GM18526 (cell line): ENCODE results near the gene EEFSEC.

Source experiments
- POLR2A ChIP-seq: IDR thresholded peaks from 3 replicates; pipeline ENCODE4 v1.6.1; 2011; ENCODE audit not compliant: insufficient read length; ENCODE audit errors: extremely low read depth

Gene EEFSEC

DNA sequence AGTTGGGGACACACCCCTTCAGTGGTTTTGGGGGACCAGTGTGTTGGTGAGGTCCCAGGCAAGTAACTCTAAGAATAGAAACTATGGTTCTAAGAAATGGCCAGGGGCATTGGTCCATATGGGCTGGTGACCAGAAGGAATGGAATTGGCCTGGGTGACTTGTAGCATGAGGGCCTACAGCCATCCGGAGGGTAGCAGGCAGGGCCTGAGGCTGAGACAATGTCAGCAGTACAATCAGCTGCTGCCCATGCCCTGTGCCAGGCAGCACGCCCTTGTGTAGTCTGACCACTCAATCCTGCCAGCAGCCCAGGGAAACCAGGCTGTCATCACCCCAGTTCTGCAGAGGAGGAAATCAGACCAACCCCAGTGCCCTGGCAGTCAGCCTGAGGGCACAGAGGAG lies 212.9 kb downstream of the EEFSEC start:
- no peak for TF ChIP-seq POLR2A

GRCh38 chr3:128366652-128367051 lies 213.4 kb downstream of the EEFSEC start:
- TF ChIP-seq POLR2A = no peak

DNA sequence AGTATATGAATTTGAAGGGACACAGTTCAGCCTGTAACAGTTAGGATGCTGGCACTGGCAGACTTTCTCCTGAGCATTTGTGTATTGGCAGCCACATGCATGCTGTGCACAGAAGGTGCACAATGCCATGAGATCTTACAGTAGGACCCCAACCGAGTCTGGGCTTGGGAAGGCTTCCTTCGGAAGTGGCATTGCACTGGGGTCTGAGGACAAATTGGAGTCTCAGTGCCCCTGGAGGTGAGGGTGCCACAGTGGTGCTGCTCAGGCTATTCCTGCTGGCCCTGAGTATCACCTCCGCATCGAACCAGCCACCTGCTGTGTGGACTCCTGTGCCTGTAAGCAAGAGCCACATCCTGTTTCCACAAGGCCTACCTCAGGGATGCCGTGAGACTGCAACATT lies 213.9 kb downstream of the EEFSEC start:
- no peak for TF ChIP-seq POLR2A

GRCh38 chr3:128367761-128368160 lies 214.5 kb downstream of the EEFSEC start:
- TF ChIP-seq POLR2A = no peak

DNA sequence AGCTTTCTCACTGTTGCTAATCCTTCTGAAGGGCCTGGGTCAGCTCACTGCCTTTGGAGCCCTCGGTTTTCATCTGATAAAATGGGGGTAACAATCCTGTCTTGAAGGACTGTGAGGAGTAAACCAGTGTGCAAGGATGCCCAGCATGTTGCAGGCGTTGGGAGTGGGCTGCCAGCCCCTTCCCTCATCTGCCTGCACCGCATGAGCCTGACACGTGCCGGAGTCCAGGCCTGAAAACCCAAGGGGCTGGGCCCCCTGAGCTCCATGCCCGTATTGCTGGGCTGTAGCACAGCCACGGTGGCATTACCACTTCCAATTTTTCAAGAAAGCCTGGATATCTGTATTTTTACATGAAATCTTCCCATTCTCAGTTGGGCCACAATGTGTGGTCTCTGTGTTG lies 215.3 kb downstream of the EEFSEC start:
- no peak for TF ChIP-seq POLR2A

- TF ChIP-seq POLR2A = no peak
Observed at GRCh38 chr3:128369121-128369703, 215.9 kb downstream of the EEFSEC start.

DNA sequence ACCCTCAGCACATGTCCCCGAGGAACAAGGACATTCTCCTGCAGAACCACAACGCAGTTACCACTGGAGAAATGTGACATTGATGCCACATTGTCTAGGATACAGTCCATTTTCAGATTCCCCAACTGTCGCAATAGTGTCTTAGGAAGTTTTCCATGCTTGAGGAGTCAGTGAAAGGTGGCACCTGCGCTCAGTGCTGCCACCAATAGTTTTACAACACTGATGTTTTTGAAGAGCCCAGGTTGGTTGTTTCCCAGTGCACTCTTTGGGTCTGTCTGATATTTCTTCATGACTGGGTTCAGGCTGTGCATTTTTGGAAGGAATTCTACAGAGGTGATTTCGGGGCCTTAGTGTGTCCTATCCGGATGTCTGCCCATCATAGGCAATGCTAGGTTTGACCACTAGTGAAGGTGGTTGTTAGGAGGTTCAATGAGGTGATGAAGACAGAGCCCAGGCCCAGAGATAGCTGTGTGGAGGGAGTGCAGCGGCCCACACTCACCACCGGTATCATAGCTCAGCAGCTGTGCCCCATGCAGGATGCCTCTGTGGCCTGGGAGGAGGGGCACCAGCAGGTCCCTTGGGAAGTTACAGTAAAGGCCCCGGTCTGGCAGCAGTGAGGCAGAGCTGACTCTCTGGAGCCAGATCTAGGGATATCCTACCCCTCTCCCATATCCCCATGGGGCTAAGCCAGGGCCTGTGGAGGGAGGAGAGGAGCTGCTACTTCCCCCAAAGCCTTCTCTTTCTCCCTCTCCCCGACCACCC lies 216.8 kb downstream of the EEFSEC start:
- TF ChIP-seq POLR2A = no peak

GRCh38 chr3:128372281-128372680 lies 219.0 kb downstream of the EEFSEC start:
- no peak for TF ChIP-seq POLR2A

DNA sequence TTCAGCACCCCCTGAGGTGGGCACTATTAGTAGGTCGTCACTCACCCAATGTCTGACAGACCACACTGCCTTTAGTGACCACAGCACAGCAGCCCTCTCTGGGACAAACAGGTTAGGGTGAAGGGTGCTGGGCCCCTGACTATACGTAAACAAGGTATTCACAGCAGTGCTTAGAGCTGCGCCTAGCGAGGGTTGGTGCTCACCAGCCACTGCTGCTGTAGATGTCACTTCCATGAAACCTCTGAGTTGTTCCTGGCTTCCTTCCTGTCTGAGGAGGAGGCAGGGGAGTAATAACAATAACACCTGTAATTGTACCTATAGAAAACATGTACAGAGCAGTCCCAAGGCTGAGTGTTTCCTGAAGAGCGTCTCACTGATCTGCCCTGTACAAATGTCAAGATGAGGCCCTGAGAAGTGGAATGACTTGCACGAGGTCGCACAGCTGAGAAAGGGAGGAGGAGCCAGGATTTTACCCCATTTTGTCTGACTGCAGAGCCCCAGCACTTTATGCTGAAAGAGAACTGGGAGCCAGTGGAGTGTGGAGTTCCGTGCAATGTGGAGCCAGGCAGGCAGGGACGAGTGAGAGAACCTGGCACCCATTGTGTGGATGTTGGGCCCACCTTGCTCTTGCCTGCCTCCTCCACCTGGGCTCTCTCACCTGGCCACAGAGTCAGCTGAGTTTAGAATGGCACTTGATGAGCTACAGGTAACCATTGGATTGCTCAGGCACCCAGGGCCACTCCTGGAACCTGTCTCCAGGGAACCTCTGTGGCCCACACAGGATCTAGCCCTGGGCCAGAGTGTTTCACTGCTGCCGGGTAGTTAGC lies 219.6 kb downstream of the EEFSEC start:
- TF ChIP-seq POLR2A = no peak

- TF ChIP-seq POLR2A = no peak
Observed at GRCh38 chr3:128374746-128375445, 221.6 kb downstream of the EEFSEC start.

DNA sequence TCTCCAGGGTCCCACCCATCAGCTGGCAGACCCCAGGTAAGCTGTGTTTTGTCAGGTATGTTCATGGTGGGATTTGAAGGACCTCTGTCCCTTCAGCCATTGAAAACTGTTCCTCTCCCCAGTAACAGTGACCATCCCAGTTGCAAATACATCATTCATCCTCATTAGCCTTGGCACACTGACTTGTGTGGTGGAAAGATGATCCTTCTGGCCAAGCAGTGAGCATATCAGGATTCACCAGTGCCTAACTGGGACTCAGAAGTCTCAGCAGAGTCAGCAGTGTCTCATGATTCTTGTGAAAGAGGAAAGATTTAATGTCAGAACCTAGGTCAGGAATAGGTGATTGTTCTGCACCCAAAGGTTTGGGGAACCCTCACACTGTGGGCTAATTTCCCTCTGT lies 223.2 kb downstream of the EEFSEC start:
- no peak for TF ChIP-seq POLR2A

- TF ChIP-seq POLR2A = no peak
Observed at GRCh38 chr3:128378631-128379347, 225.5 kb downstream of the EEFSEC start.

GRCh38 chr3:128379367-128380160 lies 226.3 kb downstream of the EEFSEC start:
- TF ChIP-seq POLR2A = no peak

DNA sequence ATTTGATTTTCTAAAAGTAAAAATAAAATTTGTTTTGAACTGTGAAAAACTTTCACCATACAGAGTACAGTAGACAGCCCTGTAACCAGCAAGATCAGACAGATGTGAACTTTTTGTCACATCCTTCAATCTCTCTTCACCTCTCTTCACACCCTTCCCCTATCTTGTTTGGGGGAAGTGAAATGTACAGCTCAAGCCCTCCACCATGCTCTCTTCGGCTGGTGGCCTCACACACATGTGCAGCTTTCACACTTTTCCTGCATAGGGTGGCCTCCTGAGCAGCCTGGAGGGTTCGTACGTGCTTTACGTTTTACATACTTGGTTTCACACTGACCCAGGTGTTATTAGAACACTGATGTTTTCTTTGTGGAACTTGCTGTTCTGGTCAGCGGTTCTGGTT lies 227.0 kb downstream of the EEFSEC start:
- no peak for TF ChIP-seq POLR2A
